ENCODE measurements around the gene TSLP. TPM values are rescaled to one million over a fixed set of nuclear protein-coding genes. Genes with fewer than 3 reads are reported as not detected.

The TSLP gene
- polyA plus RNA-seq, 1 experiment: 0.05 TPM

GRCh38 chr5:111126896-111127295 lies 55.4 kb downstream of the TSLP start:
- Histone ChIP-seq H3K27me3 (ENCODE audit: control insufficient read depth, insufficient read depth, low read length) (no peaks in the 10 kb centered on the region), H3K36me3 (ENCODE audit: control insufficient read depth, insufficient read depth, low read length) (0 out of 2 replicates have a peak, but pooled peaks cover 1% of the 10 kb centered on the region), H3K4me3 (ENCODE audit: low read depth, low read length) (no peak overlapping the region)
- no peak for TF ChIP-seq CTCF (IDR thresholded peaks at IDR 0.05; ENCODE audit: insufficient read depth, low read depth, low read length)
- ChIA-PET POLR2A (no interaction called here), CTCF (no interaction called here)
- no peak for DNase-seq (ENCODE audit: low read depth)

Other genes starting within 250 kb of the TSLP start
- gene WDR36, start 20.6 kb downstream of the TSLP start, polyA plus RNA-seq (2011; rRNA removed): 8.5 and 15.5 TPM in 2 replicates
- 0.71 and 0.78 TPM in 2 replicates for gene CAMK4, start 152.7 kb downstream of the TSLP start, polyA plus RNA-seq (2011; rRNA removed)